ENCODE measurements around the gene SAMD13. TPM values are rescaled to one million over a fixed set of nuclear protein-coding genes. Genes with fewer than 3 reads are reported as not detected.

SAMD13 gene
- total RNA-seq, 1 donor from 2014 or later: not detected

GRCh38 chr1:84360316-84360715, 58.8 kb downstream of the SAMD13 start:
- DNase-seq (ENCODE audit: extremely low spot score in 2 of 2): no peak
- Histone ChIP-seq H3K36me3 (no peaks in the 10 kb centered on the region), H3K27me3 (no peaks in the 10 kb centered on the region), H3K4me3 (no peak overlapping the region), H3K4me1 (no peaks in the 10 kb centered on the region), H3K27ac (no peak overlapping the region), H3K9me3 (no peaks in the 10 kb centered on the region)
- TF ChIP-seq CTCF (IDR thresholded peaks at IDR 0.05): no peak
- TF ChIP-seq POLR2A (IDR thresholded peaks at IDR 0.05): no peak
- TF ChIP-seq POLR2AphosphoS5 (IDR thresholded peaks at IDR 0.05; ENCODE audit: insufficient read depth in 1 of 2, low read depth in 1 of 2): no peak
- intact Hi-C loops (cut with DNase I): no loop called here

- Histone ChIP-seq H3K27me3 (no peaks in the 10 kb centered on the region), H3K9me3 (no peaks in the 10 kb centered on the region), H3K27ac (no peak overlapping the region), H3K36me3 (no peaks in the 10 kb centered on the region), H3K4me3 (no peak overlapping the region), H3K4me1 (no peaks in the 10 kb centered on the region)
- TF ChIP-seq CTCF (IDR thresholded peaks at IDR 0.05): no peak
- no peak for TF ChIP-seq POLR2A (IDR thresholded peaks at IDR 0.05)
- no peak for TF ChIP-seq POLR2AphosphoS5 (IDR thresholded peaks at IDR 0.05; ENCODE audit: insufficient read depth in 1 of 2, low read depth in 1 of 2)
- no peak for DNase-seq (ENCODE audit: extremely low spot score in 2 of 2)
- intact Hi-C loops (cut with DNase I): no loop called here
Observed at GRCh38 chr1:84361796-84362195, 60.3 kb downstream of the SAMD13 start.

GRCh38 chr1:84363019-84363418, 61.5 kb downstream of the SAMD13 start:
- TF ChIP-seq CTCF (IDR thresholded peaks at IDR 0.05): no peak
- TF ChIP-seq POLR2A (IDR thresholded peaks at IDR 0.05): no peak
- no peak for TF ChIP-seq POLR2AphosphoS5 (IDR thresholded peaks at IDR 0.05; ENCODE audit: insufficient read depth in 1 of 2, low read depth in 1 of 2)
- intact Hi-C loops (cut with DNase I): no loop called here

GRCh38 chr1:84363622-84364021, 62.1 kb downstream of the SAMD13 start:
- H3K4me3 ChIP-seq: no peak overlapping the region
- no peaks in the 10 kb centered on the region for H3K27me3 ChIP-seq
- no peak for DNase-seq (ENCODE audit: extremely low spot score in 2 of 2)
- H3K27ac ChIP-seq: no peak overlapping the region
- intact Hi-C loops (cut with DNase I): no loop called here
- H3K4me1 ChIP-seq: peaks cover 5% of the 10 kb centered on the region
- H3K36me3 ChIP-seq: no peaks in the 10 kb centered on the region
- no peak for TF ChIP-seq POLR2AphosphoS5 (IDR thresholded peaks at IDR 0.05; ENCODE audit: insufficient read depth in 1 of 2, low read depth in 1 of 2)
- TF ChIP-seq CTCF (IDR thresholded peaks at IDR 0.05): no peak
- TF ChIP-seq POLR2A (IDR thresholded peaks at IDR 0.05): no peak
- H3K9me3 ChIP-seq: no peaks in the 10 kb centered on the region

More at GRCh38 chr1:84363019-84363418, 61.5 kb downstream of the SAMD13 start:
- Histone ChIP-seq H3K36me3 (no peaks in the 10 kb centered on the region), H3K4me1 (peaks cover 5% of the 10 kb centered on the region), H3K27me3 (no peaks in the 10 kb centered on the region), H3K4me3 (no peak overlapping the region), H3K9me3 (no peaks in the 10 kb centered on the region), H3K27ac (no peak overlapping the region)
- DNase-seq (ENCODE audit: extremely low spot score in 2 of 2): no peak

- no peak for TF ChIP-seq POLR2A (IDR thresholded peaks at IDR 0.05)
- no peak for TF ChIP-seq POLR2AphosphoS5 (IDR thresholded peaks at IDR 0.05; ENCODE audit: insufficient read depth in 1 of 2, low read depth in 1 of 2)
- no peak for TF ChIP-seq CTCF (IDR thresholded peaks at IDR 0.05)
- Histone ChIP-seq H3K9me3 (no peaks in the 10 kb centered on the region), H3K27ac (no peak overlapping the region), H3K27me3 (no peaks in the 10 kb centered on the region), H3K4me1 (peaks cover 5% of the 10 kb centered on the region), H3K4me3 (no peak overlapping the region), H3K36me3 (no peaks in the 10 kb centered on the region)
- intact Hi-C loops (cut with DNase I): no loop called here
- DNase-seq (ENCODE audit: extremely low spot score in 2 of 2): no peak
Observed at GRCh38 chr1:84365225-84366221, 64.0 kb downstream of the SAMD13 start.

All from vagina (tissue), 2 donors.